SK-N-SH (cell line): ENCODE measurements around the gene BBIP1. TPM values are rescaled to one million over a fixed set of nuclear protein-coding genes. Genes with fewer than 3 reads are reported as not detected.

Experiments
- CTCF ChIA-PET: fragments of 300-600, 350-600 bp; formaldehyde crosslinking; extraction: SDS; loops from one replicate; lab custom pipeline; 2021; lab: Yijun Ruan, JAX
- POLR2A ChIA-PET: fragments of 350-600 bp; sonication (Branson Sonifier 250); formaldehyde crosslinking; extraction: SDS; loops from one replicate; lab custom pipeline; 2020; ENCODE audit warnings: antibody characterized with exemption, inconsistent platforms; lab: Yijun Ruan, JAX
- DNase-seq: peaks from one replicate; pipeline ENCODE4 v3.0.0; 2012
- H2AFZ ChIP-seq: fragments of 200-600 bp; sonication (generic); 2 replicates; pipeline ENCODE4 v1.8.1; 2016; ENCODE audit warnings: antibody characterized with exemption, mild to moderate bottlenecking, low read depth
- H3F3A ChIP-seq: fragments of 200-600 bp; sonication (generic); replicated peaks from 2 replicates; pipeline ENCODE3; 2016; ENCODE audit warnings: antibody characterized with exemption, mild to moderate bottlenecking; ENCODE audit not compliant: insufficient read depth
- H3K27ac ChIP-seq, 2 experiments: fragments of 200-500 bp in 1 of 2; fragments of 200-600 bp in 1 of 2; sonication (Bioruptor generic) in 1 of 2; sonication (generic), shearing (Covaris generic) in 1 of 2; 2 replicates each; pipeline versions ENCODE4 v1.5.1 to v1.6.1; 2014 to 2016; ENCODE audit warnings: low read depth in 2 of 2, inconsistent platforms in 1 of 2, low read length in 1 of 2, mild to moderate bottlenecking in 1 of 2, mixed read lengths in 1 of 2
- H3K27me3 ChIP-seq: fragments of 200-600 bp; sonication (generic), shearing (Covaris generic); 2 replicates; pipeline ENCODE4 v1.6.1; 2016; ENCODE audit warnings: mixed run types; ENCODE audit not compliant: insufficient read depth
- H3K36me3 ChIP-seq, 2 experiments: fragments of 200-500 bp in 1 of 2; fragments of 200-600 bp in 1 of 2; sonication (Bioruptor generic) in 1 of 2; sonication (generic) in 1 of 2; replicated peaks in 1 of 2; 2 replicates each; pipeline versions ENCODE3 to v1.5.1; 2014 to 2016; ENCODE audit warnings: low read length in 1 of 2, mild to moderate bottlenecking in 1 of 2; ENCODE audit not compliant: insufficient read depth in 2 of 2, control insufficient read depth in 1 of 2
- H3K4me1 ChIP-seq, 2 experiments: fragments of 200-500 bp in 1 of 2; fragments of 200-600 bp in 1 of 2; sonication (Bioruptor generic) in 1 of 2; sonication (generic), shearing (Covaris generic) in 1 of 2; 2 replicates each; pipeline versions ENCODE4 v1.5.1 to v1.6.1; 2014 to 2016; ENCODE audit warnings: low read depth in 1 of 2, low read length in 1 of 2, mixed run types in 1 of 2; ENCODE audit not compliant: insufficient read depth in 2 of 2, control insufficient read depth in 1 of 2
- H3K4me2 ChIP-seq: fragments of 200-600 bp; sonication (generic), shearing (Covaris generic); 2 replicates; pipeline ENCODE4 v1.6.1; 2017; ENCODE audit warnings: mixed run types
- H3K4me3 ChIP-seq, 2 experiments: fragments of 200-500 bp in 1 of 2; fragments of 200-600 bp in 1 of 2; sonication (Bioruptor generic) in 1 of 2; sonication (generic), shearing (Covaris generic) in 1 of 2; 2 replicates each; pipeline versions ENCODE4 v1.5.1 to v1.8.1; 2014 to 2016; ENCODE audit warnings: low read depth in 2 of 2, inconsistent platforms in 1 of 2, low read length in 1 of 2, mild to moderate bottlenecking in 1 of 2, mixed read lengths in 1 of 2, moderate library complexity in 1 of 2
- H3K79me2 ChIP-seq: fragments of 200-600 bp; sonication (generic); 2 replicates; pipeline ENCODE4 v1.8.1; 2017; ENCODE audit warnings: mild to moderate bottlenecking; ENCODE audit not compliant: insufficient read depth
- H3K9ac ChIP-seq: fragments of 200-600 bp; sonication (generic); 2 replicates; pipeline ENCODE4 v1.6.1; 2017; ENCODE audit warnings: mixed run types
- H3K9me2 ChIP-seq: fragments of 200-600 bp; sonication (generic); 2 replicates; pipeline ENCODE4 v1.6.1; 2017; ENCODE audit warnings: mixed run types
- H3K9me3 ChIP-seq: fragments of 200-600 bp; sonication (generic); 2 replicates; pipeline ENCODE4 v1.6.1; 2017; ENCODE audit warnings: mixed run types, mild to moderate bottlenecking, moderate library complexity
- H4K20me1 ChIP-seq: fragments of 200-600 bp; sonication (generic); 2 replicates; pipeline ENCODE4 v1.6.1; 2017; ENCODE audit warnings: mild to moderate bottlenecking, mixed run types; ENCODE audit not compliant: insufficient read depth
- CHD2 ChIP-seq: fragments of 150-350 bp; IDR thresholded peaks from 2 replicates; pipeline ENCODE4 v1.6.1; 2018; ENCODE audit warnings: low read length; ENCODE audit not compliant: partially characterized antibody
- CTCF ChIP-seq: fragments of 200-600 bp; sonication (generic); IDR thresholded peaks from 2 replicates; pipeline ENCODE4 v1.6.1; 2017; ENCODE audit warnings: antibody characterized with exemption, mild to moderate bottlenecking, moderate library complexity
- EP300 ChIP-seq, 2 experiments: IDR thresholded peaks; 2 replicates each; pipeline versions ENCODE4 v1.4.0 to v1.6.1; 2012; ENCODE audit warnings: borderline replicate concordance in 1 of 2, low read depth in 1 of 2, low read length in 1 of 2
- FOXM1 ChIP-seq: IDR thresholded peaks from 2 replicates; pipeline ENCODE4 v1.4.0; 2012; ENCODE audit warnings: low read depth, mild to moderate bottlenecking
- JUND ChIP-seq: IDR thresholded peaks from 2 replicates; pipeline ENCODE4 v1.4.0; 2012
- MXI1 ChIP-seq: IDR thresholded peaks from 2 replicates; pipeline ENCODE4 v1.6.1; 2012; ENCODE audit warnings: mild to moderate bottlenecking, low read depth, low read length, improper control_type of control experiment
- NFIC ChIP-seq: IDR thresholded peaks from 2 replicates; pipeline ENCODE4 v1.4.0; 2012; ENCODE audit warnings: borderline replicate concordance
- NRF1 ChIP-seq: IDR thresholded peaks from 2 replicates; pipeline ENCODE4 v1.6.1; 2012; ENCODE audit warnings: low read depth, mild to moderate bottlenecking, low read length
- PBX3 ChIP-seq: IDR thresholded peaks from 2 replicates; pipeline ENCODE4; 2012
- POLR2AphosphoS5 ChIP-seq: IDR thresholded peaks from 2 replicates; pipeline ENCODE4 v1.6.1; 2012; ENCODE audit warnings: low read depth, low read length
- RAD21 ChIP-seq: IDR thresholded peaks from 2 replicates; pipeline ENCODE4 v1.6.1; 2012; ENCODE audit warnings: mild to moderate bottlenecking, low read length
- RCOR1 ChIP-seq: fragments of 150-350 bp; IDR thresholded peaks from 2 replicates; pipeline ENCODE4 v1.6.1; 2017; ENCODE audit warnings: antibody characterized with exemption, low read length
- RFX5 ChIP-seq: IDR thresholded peaks from 2 replicates; pipeline ENCODE4 v1.6.1; 2012; ENCODE audit warnings: mild to moderate bottlenecking, improper control_type of control experiment, low read length
- RXRA ChIP-seq: IDR thresholded peaks from 2 replicates; pipeline ENCODE4 v1.4.0; 2012; ENCODE audit warnings: low read depth, mild to moderate bottlenecking, borderline replicate concordance
- SMC3 ChIP-seq: IDR thresholded peaks from 2 replicates; pipeline ENCODE4 v1.6.1; 2012; ENCODE audit warnings: low read depth, low read length, improper control_type of control experiment
- TAF1 ChIP-seq: IDR thresholded peaks from 2 replicates; pipeline ENCODE4 v1.6.1; 2012; ENCODE audit warnings: low read depth, mild to moderate bottlenecking, low read length, moderate library complexity, borderline replicate concordance
- TCF12 ChIP-seq: IDR thresholded peaks from 2 replicates; pipeline ENCODE4 v1.4.0; 2012
- TEAD4 ChIP-seq: IDR thresholded peaks from 2 replicates; pipeline ENCODE4 v1.4.0; 2012; ENCODE audit warnings: mild to moderate bottlenecking, borderline replicate concordance; ENCODE audit not compliant: insufficient read depth
- USF1 ChIP-seq: IDR thresholded peaks from 2 replicates; pipeline ENCODE4 v1.4.0; 2012; ENCODE audit warnings: low read depth, borderline replicate concordance
- ZBTB33 ChIP-seq: IDR thresholded peaks from 2 replicates; pipeline ENCODE4 v1.4.0; 2012; ENCODE audit warnings: low read depth, borderline replicate concordance
- WGBS: methylation state at CpG from one replicate; pipeline ENCODE4 v1.1.6; 2017; ENCODE audit warnings: low lambda C conversion rate; 5-methylcytosine and 5-hydroxymethylcytosine counted together
- polyA plus RNA-seq, 3 experiments: library from polyadenylated mRNA; depleted of rRNA; stranded (reverse); fragments of >200 nt; gene quantifications; 2 replicates each; pipeline ENCODE4 v1.2.3, GENCODE V29; 2012

Gene BBIP1
- polyA plus RNA-seq, 1 of the 3 experiments (the other 2 are of a cell fraction) = 16.2 TPM

- WGBS = 93% methylated on average over 4 of the region's 4 CpGs
- CTCF ChIA-PET = no interaction called here
- no peaks in the 10 kb centered on the region for H3K9me2 ChIP-seq
- no peak overlapping the region for H3K4me2 ChIP-seq
- no peak for DNase-seq
- peaks cover 16 to 34% of the 10 kb centered on the region in 2 experiments for H3K36me3 ChIP-seq
- no peaks in the 10 kb centered on the region; a peak in 1 of 4 replicates for H3K4me1 ChIP-seq
- TF ChIP-seq EP300 (IDR thresholded peaks at IDR 0.05; ENCODE audit: borderline replicate concordance in 1 of 2, low read depth in 1 of 2, low read length in 1 of 2) = no peak
- no peak for TF ChIP-seq MXI1
- TF ChIP-seq RFX5 = no peak
- TF ChIP-seq NFIC = no peak
- TF ChIP-seq JUND = no peak
- TF ChIP-seq ZBTB33 = no peak
- TF ChIP-seq RXRA = no peak
- TF ChIP-seq RCOR1 = no peak
- TF ChIP-seq POLR2AphosphoS5 = no peak
- H4K20me1 ChIP-seq = peaks cover 51% of the 10 kb centered on the region
- H2AFZ ChIP-seq = no peak overlapping the region
- H3F3A ChIP-seq = peaks cover 16% of the 10 kb centered on the region
- no peak overlapping the region for H3K4me3 ChIP-seq
- POLR2A ChIA-PET = no interaction called here
- no peaks in the 10 kb centered on the region for H3K9me3 ChIP-seq
- peaks cover 100% of the 10 kb centered on the region for H3K79me2 ChIP-seq
- H3K27ac ChIP-seq = no peak overlapping the region
- no peak overlapping the region for H3K9ac ChIP-seq
- no peaks in the 10 kb centered on the region for H3K27me3 ChIP-seq
Measured at GRCh38 chr10:110939419-110939818, 20.4 kb upstream of the BBIP1 start.

GRCh38 chr10:110936757-110937156 lies 17.8 kb upstream of the BBIP1 start:
- peaks cover 22% of the 10 kb centered on the region for H3F3A ChIP-seq
- H3K4me1 ChIP-seq = peaks cover 0 to 3% of the 10 kb centered on the region in 2 experiments; a peak in 1 of 4 replicates
- no peak overlapping the region for H3K4me2 ChIP-seq
- no peak overlapping the region for H3K27ac ChIP-seq
- H3K79me2 ChIP-seq = peaks cover 100% of the 10 kb centered on the region
- H2AFZ ChIP-seq = no peak overlapping the region
- H3K9me3 ChIP-seq = no peaks in the 10 kb centered on the region
- ChIA-PET CTCF (interaction anchor here (1.3 kb wide), 1 partner anchor 12 kb away, joined by 3 read pairs; no protein-coding TSS in a partner anchor), POLR2A (no interaction called here)
- no peaks in the 10 kb centered on the region for H3K9me2 ChIP-seq
- H3K27me3 ChIP-seq = no peaks in the 10 kb centered on the region
- TF ChIP-seq FOXM1 = no peak
- no peak for TF ChIP-seq TEAD4
- no peak for TF ChIP-seq EP300 (IDR thresholded peaks at IDR 0.05; ENCODE audit: borderline replicate concordance in 1 of 2, low read depth in 1 of 2, low read length in 1 of 2)
- no peak for TF ChIP-seq USF1
- TF ChIP-seq CTCF = no peak
- no peak for TF ChIP-seq MXI1
- no peak for TF ChIP-seq PBX3
- TF ChIP-seq NRF1 = no peak
- no peak for TF ChIP-seq TCF12
- TF ChIP-seq CHD2 = no peak
- no peak for TF ChIP-seq RAD21
- TF ChIP-seq SMC3 = no peak
- no peak for TF ChIP-seq TAF1
- DNase-seq = no peak
- H3K4me3 ChIP-seq = no peak overlapping the region
- peaks cover 0 to 12% of the 10 kb centered on the region in 2 experiments for H3K36me3 ChIP-seq
- 96% methylated on average over 18 of the region's 18 CpGs for WGBS
- H3K9ac ChIP-seq = no peak overlapping the region
- peaks cover 75% of the 10 kb centered on the region for H4K20me1 ChIP-seq
